HCT116 (cell line): ENCODE data around the gene ZNF236. TPM values are rescaled to one million over a fixed set of nuclear protein-coding genes. Genes with fewer than 3 reads are reported as not detected.

Experiments
- ATAC-seq: fragments of 200-7000 bp; cut with Tn5 transposase; 2 replicates; pipeline ENCODE4 v1.9.1; 2020; ENCODE audit warnings: mild to moderate bottlenecking, moderate library complexity
- BruUV-seq: library from RNA; stranded (reverse); fragments of 400-500 nt; replicated peaks from 2 replicates; lab custom pipeline; 2021; lab: Mats Ljungman, UMichigan
- CTCF ChIA-PET: fragments of 300-600 bp; sonication (Branson Sonifier 250); formaldehyde crosslinking; loops from one replicate; lab custom pipeline; 2021; ENCODE audit warnings: antibody characterized with exemption; lab: Charles Lee
- POLR2A ChIA-PET: fragments of 300-600, 350-600 bp; sonication (Branson Sonifier 250); formaldehyde crosslinking; loops from one replicate; lab custom pipeline; 2021; ENCODE audit warnings: antibody characterized with exemption; lab: Charles Lee
- RAD21 ChIA-PET, 2 experiments: fragments of 300-600 bp; sonication (Branson Sonifier 250); formaldehyde crosslinking; loops; one replicate each; lab custom pipeline; 2023; ENCODE audit warnings: low total read pairs in 2 of 2; ENCODE audit not compliant: uncharacterized antibody in 2 of 2, unreplicated experiment in 2 of 2, low non-redundant PET in 1 of 2; lab: Charles Lee
- DNase-seq: peaks from one replicate; pipeline ENCODE4 v3.0.0-alpha.2; 2010; ENCODE audit warnings: low read depth, low spot score
- H2AFZ ChIP-seq: fragments of 200-600 bp; shearing (Covaris generic), sonication (generic); 2 replicates; pipeline ENCODE4 v1.6.1; 2017; ENCODE audit warnings: low read depth, mixed run types, mixed read lengths, antibody characterized with exemption, low read length; ENCODE audit not compliant: poor library complexity, severe bottlenecking
- H3K27ac ChIP-seq: 2 replicates; pipeline ENCODE4 v1.5.1; 2012; ENCODE audit warnings: low read depth, low read length
- H3K27me3 ChIP-seq: fragments of 200-600 bp; sonication (generic); 2 replicates; pipeline ENCODE4 v1.6.1; 2016; ENCODE audit warnings: mixed run types, low read length, mixed read lengths; ENCODE audit not compliant: insufficient read depth
- H3K36me3 ChIP-seq, 2 experiments: fragments of 200-500 bp in 1 of 2; fragments of 200-600 bp in 1 of 2; sonication (Bioruptor generic) in 1 of 2; sonication (generic) in 1 of 2; 2 replicates each; pipeline versions ENCODE4 v1.5.1 to v1.6.1; 2014 to 2016; ENCODE audit warnings: low read length in 2 of 2, inconsistent platforms in 1 of 2, mixed read lengths in 1 of 2, mixed run types in 1 of 2; ENCODE audit not compliant: insufficient read depth in 2 of 2, control insufficient read depth in 1 of 2
- H3K4me1 ChIP-seq, 2 experiments: fragments of 200-600 bp in 1 of 2; sonication (generic) in 1 of 2; 2 replicates each; pipeline versions ENCODE4 v1.5.1 to v1.6.1; 2012 to 2017; ENCODE audit warnings: low read length in 2 of 2, inconsistent platforms in 1 of 2, mild to moderate bottlenecking in 1 of 2, mixed read lengths in 1 of 2, mixed run types in 1 of 2, moderate library complexity in 1 of 2; ENCODE audit not compliant: insufficient read depth in 2 of 2, control insufficient read depth in 1 of 2
- H3K4me2 ChIP-seq: fragments of 200-600 bp; sonication (generic); 2 replicates; pipeline ENCODE4 v1.6.1; 2017; ENCODE audit warnings: mixed run types, low read length, mixed read lengths
- H3K4me3 ChIP-seq, 2 experiments: fragments of 200-600 bp in 1 of 2; sonication (generic) in 1 of 2; replicated peaks in 1 of 2; 2 replicates each; pipeline ENCODE4 v1.5.1; 2011 to 2016; ENCODE audit warnings: low read length in 2 of 2, control low read depth in 1 of 2, low read depth in 1 of 2, mild to moderate bottlenecking in 1 of 2, mixed read lengths in 1 of 2, mixed run types in 1 of 2
- H3K79me2 ChIP-seq: fragments of 200-600 bp; sonication (generic); 2 replicates; pipeline ENCODE4 v1.6.1; 2017; ENCODE audit warnings: mild to moderate bottlenecking, mixed run types, low read length, moderate library complexity, mixed read lengths; ENCODE audit not compliant: insufficient read depth
- H3K9ac ChIP-seq: fragments of 200-600 bp; sonication (generic); 2 replicates; pipeline ENCODE4 v1.6.1; 2016; ENCODE audit warnings: low read length, mixed read lengths
- H3K9me2 ChIP-seq: fragments of 200-600 bp; sonication (generic), shearing (Covaris generic); 2 replicates; pipeline ENCODE4 v1.6.1; 2017; ENCODE audit warnings: mixed run types, mild to moderate bottlenecking, moderate library complexity; ENCODE audit not compliant: insufficient read depth
- H3K9me3 ChIP-seq, 2 experiments: fragments of 200-500 bp in 1 of 2; fragments of 200-600 bp in 1 of 2; sonication (Bioruptor generic) in 1 of 2; sonication (generic) in 1 of 2; 2 replicates each; pipeline ENCODE4 v1.6.1; 2014 to 2017; ENCODE audit warnings: low read length in 2 of 2, mixed read lengths in 2 of 2, inconsistent platforms in 1 of 2, low read depth in 1 of 2, mild to moderate bottlenecking in 1 of 2, mixed run types in 1 of 2, moderate library complexity in 1 of 2; ENCODE audit not compliant: control insufficient read depth in 1 of 2, insufficient read depth in 1 of 2
- H4K20me1 ChIP-seq: fragments of 200-600 bp; sonication (generic), shearing (Covaris generic); 2 replicates; pipeline ENCODE4 v1.6.1; 2017; ENCODE audit warnings: mixed run types, mild to moderate bottlenecking, moderate library complexity; ENCODE audit not compliant: insufficient read depth
- CBX3 ChIP-seq: IDR thresholded peaks from 2 replicates; pipeline ENCODE4 v1.6.1; 2012; ENCODE audit warnings: low read depth
- CTCF ChIP-seq, 3 experiments: fragments of 200-600 bp in 1 of 3; sonication (generic) in 1 of 3; IDR thresholded peaks in 2 of 3; conservative IDR thresholded peaks in 1 of 3; 2 replicates each; pipeline ENCODE4 v1.5.1; 2012 to 2017; ENCODE audit warnings: low read depth in 2 of 3, low read length in 2 of 3, antibody characterized with exemption in 1 of 3, borderline replicate concordance in 1 of 3, control low read depth in 1 of 3, mild to moderate bottlenecking in 1 of 3, mixed read lengths in 1 of 3, mixed run types in 1 of 3, moderate library complexity in 1 of 3; ENCODE audit not compliant: insufficient read depth in 1 of 3
- RAD21 ChIP-seq: IDR thresholded peaks from 2 replicates; pipeline ENCODE4 v1.6.1; 2012; ENCODE audit warnings: low read depth, mild to moderate bottlenecking
- intact Hi-C: fragments of 100-400 bp; cut with micrococcal nuclease; formaldehyde crosslinking; loops from 2 replicates; pipeline ENCODE4 v1.10.0; 2022
- total RNA-seq: library from RNA; stranded (reverse); gene quantifications from one replicate; pipeline ENCODE4 v1.2.1, GENCODE V29; 2021; ENCODE audit not compliant: unreplicated experiment

The ZNF236 gene
- total RNA-seq, 1 experiment from 2014 or later = 15.0 TPM

GRCh38 chr18:77000527-77000926, 178.2 kb downstream of the ZNF236 start:
- no peak overlapping the region for H3K9ac ChIP-seq
- H2AFZ ChIP-seq = no peak overlapping the region

More at GRCh38 chr18:77000527-77000926, 178.2 kb downstream of the ZNF236 start:
- Histone ChIP-seq H3K4me1 (no peaks in the 10 kb centered on the region), H3K27me3 (0 out of 2 replicates have a peak, but pooled peaks cover 3% of the 10 kb centered on the region), H3K4me3 (no peak overlapping the region), H3K27ac (no peak overlapping the region), H3K9me3 (no peaks in the 10 kb centered on the region), H3K4me2 (no peak overlapping the region), H3K36me3 (no peaks in the 10 kb centered on the region), H3K9me2 (no peaks in the 10 kb centered on the region)
- ATAC-seq = peak; percentile 55
- intact Hi-C loops = loop anchor here (1.0 to 10.0 kb wide), 5 partner anchors 54 to 1984 kb away; partner anchors contain the start of gene MBP
- TF ChIP-seq CBX3 = no peak
- peak; percentile 88 for TF ChIP-seq RAD21
- TF ChIP-seq CTCF (IDR thresholded peaks at IDR 0.05 in 2 of 3, conservative IDR thresholded peaks at IDR 0.05 in 1 of 3; ENCODE audit: borderline replicate concordance in 1 of 3, insufficient read depth in 1 of 3, low read depth in 2 of 3, low read length in 2 of 3) = peak; percentile 88 to 98 (median 97)
- TF ChIP-seq, all 23 proteins: peak for 2
- DNase-seq = no peak
- Histone ChIP-seq H4K20me1 (no peaks in the 10 kb centered on the region), H3K79me2 (no peaks in the 10 kb centered on the region)
- ChIA-PET POLR2A (interaction anchor here (0.6 kb wide), 1 partner anchor 138 kb away, joined by 5 read pairs; no protein-coding TSS in a partner anchor), RAD21 (interaction anchor here in 1 of 2 experiments (0.9 kb wide), 1 partner anchor 211 kb away, joined by 3 read pairs; no protein-coding TSS in a partner anchor), CTCF (interaction anchor here (1.0 to 3.2 kb wide), 8 partner anchors 9 to 211 kb away, joined by 3 to 25 read pairs (median 4); no protein-coding TSS in a partner anchor)
- no TSS peak for BruUV-seq
